Mesothelial cell of epicardium (in vitro differentiated cells): ENCODE results near the gene PPM1F. TPM values are rescaled to one million over a fixed set of nuclear protein-coding genes. Genes with fewer than 3 reads are reported as not detected.

Experiments used
- DNase-seq, 2 experiments: peaks; one replicate each; pipeline ENCODE4 v3.0.0; 2021; ENCODE audit warnings: low spot score in 2 of 2; ENCODE audit not compliant: unreplicated experiment in 2 of 2
- H3K27ac Mint-ChIP-seq: 2 replicates; pipeline ENCODE4 v1.8.0; 2021; ENCODE audit warnings: mixed read lengths
- H3K27me3 Mint-ChIP-seq: 2 replicates; pipeline ENCODE4 v1.8.0; 2021; ENCODE audit warnings: low read depth, mixed read lengths
- H3K36me3 Mint-ChIP-seq: 2 replicates; pipeline ENCODE4 v1.8.0; 2021; ENCODE audit warnings: mixed read lengths
- H3K4me1 Mint-ChIP-seq: 2 replicates; pipeline ENCODE4 v1.8.0; 2021; ENCODE audit warnings: mixed read lengths
- H3K4me3 Mint-ChIP-seq: 2 replicates; pipeline ENCODE4 v1.8.0; 2021; ENCODE audit warnings: mild to moderate bottlenecking, moderate library complexity, mixed read lengths
- H3K9me3 Mint-ChIP-seq: 2 replicates; pipeline ENCODE4 v1.8.0; 2021; ENCODE audit warnings: mixed read lengths
- CTCF ChIP-seq: fragments of 200-600 bp; sonication (generic); IDR thresholded peaks from one replicate; pipeline ENCODE4 v1.5.0; 2021; ENCODE audit warnings: antibody characterized with exemption; ENCODE audit not compliant: unreplicated experiment
- total RNA-seq: library from RNA; stranded (reverse); gene quantifications from 3 replicates; pipeline ENCODE4 v1.2.1, GENCODE V29; 2021

Gene PPM1F
- total RNA-seq, 1 donor from 2014 or later = 34.6 TPM

- peak overlapping the region; percentile 98 for H3K27ac Mint-ChIP-seq
- H3K4me1 Mint-ChIP-seq = peaks cover 19% of the 10 kb centered on the region
- no peaks in the 10 kb centered on the region for H3K27me3 Mint-ChIP-seq
- no peak for TF ChIP-seq CTCF
- peak overlapping the region; percentile 96 for H3K4me3 Mint-ChIP-seq
- DNase-seq = no peak
- peaks cover 17% of the 10 kb centered on the region for H3K36me3 Mint-ChIP-seq
- no peaks in the 10 kb centered on the region for H3K9me3 Mint-ChIP-seq
Measured at GRCh38 chr22:21937821-21938070, 14.9 kb downstream of the PPM1F start.

- no peak for TF ChIP-seq CTCF
- Mint-ChIP-seq H3K4me3 (peak overlapping the region; percentile 96), H3K9me3 (no peaks in the 10 kb centered on the region), H3K27me3 (no peaks in the 10 kb centered on the region), H3K36me3 (peaks cover 18% of the 10 kb centered on the region), H3K4me1 (peaks cover 19% of the 10 kb centered on the region), H3K27ac (peak overlapping the region; percentile 98)
- no peak for DNase-seq
Measured at GRCh38 chr22:21937041-21937820, 15.4 kb downstream of the PPM1F start.

GRCh38 chr22:21936151-21936775 is 16.4 kb downstream of the PPM1F start:
- DNase-seq = no peak
- TF ChIP-seq CTCF = no peak
- H3K4me3 Mint-ChIP-seq = no peak overlapping the region
- no peaks in the 10 kb centered on the region for H3K27me3 Mint-ChIP-seq
- H3K36me3 Mint-ChIP-seq = peaks cover 18% of the 10 kb centered on the region
- H3K9me3 Mint-ChIP-seq = no peaks in the 10 kb centered on the region
- H3K27ac Mint-ChIP-seq = no peak overlapping the region
- peaks cover 19% of the 10 kb centered on the region for H3K4me1 Mint-ChIP-seq

- Mint-ChIP-seq H3K4me3 (no peak overlapping the region), H3K4me1 (peaks cover 13% of the 10 kb centered on the region), H3K27ac (no peak overlapping the region), H3K36me3 (peaks cover 27% of the 10 kb centered on the region), H3K9me3 (no peaks in the 10 kb centered on the region), H3K27me3 (no peaks in the 10 kb centered on the region)
- no peak for TF ChIP-seq CTCF
- DNase-seq = no peak
Measured at GRCh38 chr22:21933910-21934309, 18.7 kb downstream of the PPM1F start.

GRCh38 chr22:21933413-21933812 is 19.2 kb downstream of the PPM1F start:
- H3K27me3 Mint-ChIP-seq = no peaks in the 10 kb centered on the region
- H3K4me1 Mint-ChIP-seq = peaks cover 10% of the 10 kb centered on the region
- TF ChIP-seq CTCF = no peak
- no peak overlapping the region for H3K27ac Mint-ChIP-seq
- H3K4me3 Mint-ChIP-seq = no peak overlapping the region
- no peak for DNase-seq
- H3K9me3 Mint-ChIP-seq = no peaks in the 10 kb centered on the region
- H3K36me3 Mint-ChIP-seq = peaks cover 28% of the 10 kb centered on the region
